Mesendoderm (in vitro differentiated cells): Measurements from ENCODE around the gene RNF26.

Experiments used
- DNase-seq: peaks from one replicate; pipeline ENCODE4 v3.0.0; 2013
- H2AK5ac ChIP-seq: 2 replicates; pipeline ENCODE4 v1.6.1; 2013; ENCODE audit warnings: low read length, inconsistent platforms
- H2BK120ac ChIP-seq: 2 replicates; pipeline ENCODE4 v1.6.1; 2013; ENCODE audit warnings: low read depth, mild to moderate bottlenecking, low read length, moderate library complexity, mixed read lengths
- H2BK15ac ChIP-seq: replicated peaks from 2 replicates; pipeline ENCODE4 v1.6.1; 2013; ENCODE audit warnings: low read depth, mild to moderate bottlenecking, moderate library complexity
- H2BK5ac ChIP-seq: 2 replicates; pipeline ENCODE4 v1.6.1; 2013; ENCODE audit warnings: low read length, inconsistent platforms
- H3K18ac ChIP-seq: 2 replicates; pipeline ENCODE4 v1.6.1; 2013; ENCODE audit warnings: mild to moderate bottlenecking, low read length, mixed read lengths
- H3K23ac ChIP-seq: one replicate; pipeline ENCODE4 v1.6.1; 2013; ENCODE audit warnings: low read length
- H3K27ac ChIP-seq: 2 replicates; pipeline ENCODE4 v1.5.1; 2013; ENCODE audit warnings: low read depth, mild to moderate bottlenecking, inconsistent platforms, low read length, moderate library complexity
- H3K27me3 ChIP-seq: 2 replicates; pipeline ENCODE4 v1.6.1; 2013; ENCODE audit warnings: low read length, control low read depth, mild to moderate bottlenecking, inconsistent platforms; ENCODE audit not compliant: insufficient read depth, poor library complexity
- H3K36me3 ChIP-seq: 2 replicates; pipeline ENCODE4 v1.6.1; 2013; ENCODE audit warnings: low read length, inconsistent platforms; ENCODE audit not compliant: control insufficient read depth, insufficient read depth
- H3K4ac ChIP-seq: one replicate; pipeline ENCODE4 v1.6.1; 2013; ENCODE audit warnings: low read depth, mild to moderate bottlenecking, low read length, moderate library complexity
- H3K4me1 ChIP-seq: 2 replicates; pipeline ENCODE4 v1.6.1; 2013; ENCODE audit warnings: low read depth, low read length, inconsistent platforms; ENCODE audit not compliant: control insufficient read depth
- H3K4me2 ChIP-seq: 2 replicates; pipeline ENCODE4 v1.6.1; 2013; ENCODE audit warnings: low read length
- H3K4me3 ChIP-seq: 2 replicates; pipeline ENCODE4 v1.5.1; 2013; ENCODE audit warnings: mild to moderate bottlenecking, low read length
- H3K56ac ChIP-seq: one replicate; pipeline ENCODE4 v1.6.1; 2013; ENCODE audit warnings: low read length
- H3K79me1 ChIP-seq: 2 replicates; pipeline ENCODE4 v1.6.1; 2013; ENCODE audit warnings: low read length, inconsistent platforms
- H3K79me2 ChIP-seq: 2 replicates; pipeline ENCODE4 v1.6.1; 2013; ENCODE audit warnings: mild to moderate bottlenecking, low read length; ENCODE audit not compliant: control insufficient read depth, insufficient read depth
- H3K9ac ChIP-seq: 2 replicates; pipeline ENCODE4 v1.6.1; 2013; ENCODE audit warnings: low read length, inconsistent platforms
- H4K5ac ChIP-seq: one replicate; pipeline ENCODE4 v1.6.1; 2013; ENCODE audit warnings: low read length
- H4K8ac ChIP-seq: one replicate; pipeline ENCODE4 v1.6.1; 2013; ENCODE audit warnings: low read depth, mild to moderate bottlenecking, control low read depth, low read length, moderate library complexity
- WGBS: extraction: QIAGEN DNeasy Blood & Tissue Kit; methylation state at CpG from one replicate; pipeline ENCODE4 v1.1.7; 2013; ENCODE audit warnings: low lambda C conversion rate, missing lambda C conversion rate; ENCODE audit not compliant: insufficient coverage; ENCODE audit errors: extremely low coverage; 5-methylcytosine and 5-hydroxymethylcytosine counted together

RNF26 gene

GRCh38 chr11:119367661-119368120, 33.4 kb downstream of the RNF26 start:
- Histone ChIP-seq H3K18ac (no peak overlapping the region), H2BK120ac (no peak overlapping the region), H3K4me1 (peaks cover 4% of the 10 kb centered on the region), H3K79me1 (no peaks in the 10 kb centered on the region), H2BK15ac (no peak overlapping the region), H3K4ac (no peak overlapping the region), H3K23ac (no peak overlapping the region), H3K36me3 (no peaks in the 10 kb centered on the region), H3K79me2 (no peaks in the 10 kb centered on the region), H3K4me3 (no peak overlapping the region), H3K56ac (no peak overlapping the region), H2BK5ac (no peak overlapping the region), H3K27me3 (peaks cover 7% of the 10 kb centered on the region), H3K9ac (no peak overlapping the region), H3K4me2 (no peak overlapping the region), H4K5ac (no peak overlapping the region), H4K8ac (no peak overlapping the region), H2AK5ac (no peak overlapping the region), H3K27ac (no peak overlapping the region)
- DNase-seq: no peak
- WGBS: no CpG with 5 or more reads among the region's 9 CpGs

DNA sequence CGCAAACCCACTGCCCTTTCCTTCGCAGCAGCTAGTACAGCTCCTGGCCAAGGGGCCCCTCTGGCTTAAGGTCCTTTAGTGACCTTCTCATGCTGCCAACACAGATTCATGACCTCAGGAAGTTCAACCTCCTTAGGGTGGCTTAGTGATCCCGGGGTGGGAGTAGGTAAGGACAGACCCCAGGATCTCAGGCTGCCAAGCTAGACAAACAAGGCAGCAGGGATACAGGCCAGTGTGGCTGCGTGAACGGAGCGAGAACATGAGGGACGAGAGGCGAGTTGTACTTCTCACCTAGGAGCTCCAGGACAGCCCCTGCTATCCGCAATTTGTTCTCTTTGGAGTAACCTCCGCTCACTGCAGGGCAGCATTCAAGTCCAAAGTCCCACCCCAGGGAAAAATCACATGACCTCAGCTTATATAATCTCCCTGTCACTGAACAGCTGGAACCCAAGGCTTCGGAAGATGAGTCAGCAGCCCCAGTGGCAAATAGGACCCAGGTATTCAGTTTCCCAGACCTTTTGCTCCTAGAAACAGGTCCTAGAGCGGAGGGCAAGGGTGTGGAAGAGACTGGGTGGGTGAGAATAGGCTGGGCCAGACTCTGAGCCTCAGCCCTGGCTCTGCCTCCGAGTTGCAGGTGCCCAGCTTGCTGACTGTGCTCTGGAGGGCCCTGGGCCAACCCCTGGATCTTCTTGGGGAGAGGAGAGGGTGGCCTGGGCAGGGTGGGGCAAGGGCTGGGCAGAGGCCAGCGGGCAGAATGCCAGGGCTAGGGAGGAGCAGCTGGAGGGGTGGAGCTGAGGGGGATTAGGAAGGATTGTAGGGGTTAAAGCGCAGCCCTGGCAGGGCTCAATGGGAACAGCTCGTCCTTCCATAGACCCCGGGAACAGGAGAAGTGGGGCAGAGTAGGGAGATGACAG, 34.1 kb downstream of the RNF26 start:
- Histone ChIP-seq H3K27ac (no peak overlapping the region), H3K56ac (peak overlapping the region; percentile 49), H3K4me1 (peaks cover 4% of the 10 kb centered on the region), H4K8ac (no peak overlapping the region), H3K4ac (no peak overlapping the region), H3K4me2 (no peak overlapping the region), H3K9ac (no peak overlapping the region), H4K5ac (no peak overlapping the region), H3K4me3 (no peak overlapping the region), H3K36me3 (no peaks in the 10 kb centered on the region), H3K18ac (no peak overlapping the region), H3K23ac (no peak overlapping the region), H3K79me2 (no peaks in the 10 kb centered on the region), H3K79me1 (no peaks in the 10 kb centered on the region), H2BK15ac (no peak overlapping the region), H3K27me3 (peaks cover 7% of the 10 kb centered on the region), H2BK120ac (no peak overlapping the region), H2BK5ac (no peak overlapping the region), H2AK5ac (no peak overlapping the region)
- WGBS: no CpG with 5 or more reads among the region's 17 CpGs
- DNase-seq: no peak

- H3K4me3 ChIP-seq: no peak overlapping the region
- peaks cover 5% of the 10 kb centered on the region for H3K27me3 ChIP-seq
- H4K5ac ChIP-seq: no peak overlapping the region
- no peak for DNase-seq
- H2BK5ac ChIP-seq: no peak overlapping the region
- no peak overlapping the region for H3K23ac ChIP-seq
- H2BK15ac ChIP-seq: no peak overlapping the region
- no peak overlapping the region for H2BK120ac ChIP-seq
- H3K56ac ChIP-seq: no peak overlapping the region
- H2AK5ac ChIP-seq: no peak overlapping the region
- WGBS: no CpG with 5 or more reads among the region's 13 CpGs
- H3K18ac ChIP-seq: no peak overlapping the region
- no peak overlapping the region for H3K9ac ChIP-seq
- H3K79me2 ChIP-seq: no peaks in the 10 kb centered on the region
- H3K4ac ChIP-seq: no peak overlapping the region
- no peak overlapping the region for H3K4me2 ChIP-seq
- no peaks in the 10 kb centered on the region for H3K36me3 ChIP-seq
- H3K4me1 ChIP-seq: peaks cover 4% of the 10 kb centered on the region
- H3K27ac ChIP-seq: no peak overlapping the region
- H4K8ac ChIP-seq: no peak overlapping the region
- H3K79me1 ChIP-seq: no peaks in the 10 kb centered on the region
Measured at GRCh38 chr11:119369132-119369925, 35.0 kb downstream of the RNF26 start.

- no peak overlapping the region for H2BK120ac ChIP-seq
- H3K4me3 ChIP-seq: no peak overlapping the region
- H3K56ac ChIP-seq: peak overlapping the region; percentile 11
- no peak overlapping the region for H3K4me2 ChIP-seq
- peak; percentile 46 for DNase-seq
- no peak overlapping the region for H2AK5ac ChIP-seq
- no CpG with 5 or more reads among the region's 8 CpGs for WGBS
- no peaks in the 10 kb centered on the region for H3K79me2 ChIP-seq
- no peak overlapping the region for H3K18ac ChIP-seq
- no peak overlapping the region for H3K27ac ChIP-seq
- no peak overlapping the region for H2BK15ac ChIP-seq
- H4K8ac ChIP-seq: no peak overlapping the region
- H3K9ac ChIP-seq: no peak overlapping the region
- peaks cover 14% of the 10 kb centered on the region for H3K4me1 ChIP-seq
- no peak overlapping the region for H3K23ac ChIP-seq
- no peak overlapping the region for H3K4ac ChIP-seq
- no peak overlapping the region for H2BK5ac ChIP-seq
- H4K5ac ChIP-seq: no peak overlapping the region
- H3K27me3 ChIP-seq: no peaks in the 10 kb centered on the region
- no peaks in the 10 kb centered on the region for H3K36me3 ChIP-seq
- no peaks in the 10 kb centered on the region for H3K79me1 ChIP-seq
Measured at GRCh38 chr11:119370486-119371046, 36.2 kb downstream of the RNF26 start.

DNA sequence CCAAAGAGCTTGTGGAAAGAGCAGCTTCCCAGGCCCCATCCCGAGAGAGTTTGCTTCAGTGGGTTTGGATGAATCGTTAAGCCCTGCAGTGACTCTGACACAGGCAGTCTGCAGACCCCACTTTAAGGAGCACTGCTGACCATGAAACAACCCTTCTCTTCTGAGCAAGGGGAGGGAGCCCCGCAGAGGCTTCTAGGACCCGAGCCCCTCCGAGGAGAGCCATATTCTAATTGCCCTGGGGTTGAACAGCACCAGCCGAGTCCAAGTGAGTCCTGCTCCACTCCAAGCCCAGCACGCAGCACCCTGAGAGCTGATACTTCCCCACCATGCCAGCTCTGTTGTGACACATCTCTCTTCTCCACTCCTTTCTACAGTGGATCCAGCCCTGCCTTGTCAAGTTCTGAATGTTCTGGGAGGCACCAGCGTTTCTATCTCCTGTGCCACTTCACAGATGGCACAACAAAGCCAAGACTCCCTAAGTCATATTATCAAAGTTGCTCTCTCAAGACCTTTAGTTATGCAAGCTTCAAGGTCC, 36.8 kb downstream of the RNF26 start:
- Histone ChIP-seq H2BK5ac (no peak overlapping the region), H3K4ac (no peak overlapping the region), H3K9ac (no peak overlapping the region), H3K56ac (no peak overlapping the region), H3K27ac (no peak overlapping the region), H3K79me1 (no peaks in the 10 kb centered on the region), H4K5ac (no peak overlapping the region), H3K18ac (no peak overlapping the region), H3K4me2 (no peak overlapping the region), H4K8ac (no peak overlapping the region), H2BK15ac (no peak overlapping the region), H3K4me1 (peaks cover 15% of the 10 kb centered on the region), H3K27me3 (no peaks in the 10 kb centered on the region), H3K4me3 (no peak overlapping the region), H3K23ac (no peak overlapping the region), H2BK120ac (no peak overlapping the region), H3K79me2 (no peaks in the 10 kb centered on the region), H2AK5ac (no peak overlapping the region), H3K36me3 (no peaks in the 10 kb centered on the region)
- no CpG with 5 or more reads among the region's 8 CpGs for WGBS
- no peak for DNase-seq
